Measurements from ENCODE around the gene TTC38. TPM values are rescaled to one million over a fixed set of nuclear protein-coding genes. Genes with fewer than 3 reads are reported as not detected.

Gene TTC38
- total and polyA plus RNA-seq, 2 experiments from 2014 or later, result 21.5 to 27.6 TPM

GRCh38 chr22:46230262-46230901, 37.4 kb upstream of the TTC38 start:
- in situ Hi-C loops (cut with MboI), result no loop called here
- H3K79me2 ChIP-seq (ENCODE audit: insufficient read depth), result no peaks in the 10 kb centered on the region
- H3K9me2 ChIP-seq (ENCODE audit: insufficient read depth), result no peaks in the 10 kb centered on the region
- no peak overlapping the region for H3K4me3 ChIP-seq
- H4K20me1 ChIP-seq (ENCODE audit: insufficient read depth), result no peaks in the 10 kb centered on the region
- peaks cover 19% of the 10 kb centered on the region for H3F3A ChIP-seq (ENCODE audit: insufficient read depth)
- no peaks in the 10 kb centered on the region for H3K9me3 ChIP-seq (ENCODE audit: low read depth)
- H3K27me3 ChIP-seq (replicated peaks; ENCODE audit: insufficient read depth), result no peaks in the 10 kb centered on the region
- no peak overlapping the region for H3K9ac ChIP-seq
- no peak overlapping the region for H3K4me2 ChIP-seq (ENCODE audit: unreplicated experiment)
- TF ChIP-seq EZH2 (IDR thresholded peaks at IDR 0.05; ENCODE audit: insufficient read depth, poor library complexity, severe bottlenecking) (no peak), EZH2phosphoT487 (IDR thresholded peaks at IDR 0.05; ENCODE audit: insufficient read depth, low read depth) (no peak)
- H3K4me1 ChIP-seq (ENCODE audit: insufficient read depth), result peaks cover 10% of the 10 kb centered on the region
- H3K27ac ChIP-seq, result peak overlapping the region; percentile 34; the same call in 1 of the 2 replicates
- WGBS, 2 experiments (ENCODE audit: low coverage in 1 of 2, low lambda C conversion rate in 2 of 2, missing lambda C conversion rate in 2 of 2), result 96 to 97% methylated on average over 13 of the region's 13 CpGs
- no peak overlapping the region for H2AFZ ChIP-seq
- no peaks in the 10 kb centered on the region for H3K36me3 ChIP-seq (ENCODE audit: low read depth)
- DNase-seq, result no peak

- peak; percentile 16 for DNase-seq
Observed at GRCh38 chr22:46233231-46233630, 34.6 kb upstream of the TTC38 start.

GRCh38 chr22:46234969-46235368, 32.8 kb upstream of the TTC38 start:
- Histone ChIP-seq H3K4me2 (ENCODE audit: unreplicated experiment) (no peak overlapping the region), H3K27ac (no peak overlapping the region), H3K4me1 (ENCODE audit: insufficient read depth) (peaks cover under 1% of the 10 kb centered on the region; the same call in 1 of the 2 replicates), H3K27me3 (replicated peaks; ENCODE audit: insufficient read depth) (no peaks in the 10 kb centered on the region), H3K4me3 (no peak overlapping the region), H4K20me1 (ENCODE audit: insufficient read depth) (no peaks in the 10 kb centered on the region), H3K9ac (no peak overlapping the region), H2AFZ (no peak overlapping the region), H3K9me3 (ENCODE audit: low read depth) (no peaks in the 10 kb centered on the region), H3K9me2 (ENCODE audit: insufficient read depth) (no peaks in the 10 kb centered on the region), H3F3A (ENCODE audit: insufficient read depth) (no peaks in the 10 kb centered on the region), H3K79me2 (ENCODE audit: insufficient read depth) (no peaks in the 10 kb centered on the region), H3K36me3 (ENCODE audit: low read depth) (peaks cover 5% of the 10 kb centered on the region; the same call in 1 of the 2 replicates)
- DNase-seq, result no peak
- in situ Hi-C loops (cut with MboI), result no loop called here
- no peak for TF ChIP-seq EZH2phosphoT487 (IDR thresholded peaks at IDR 0.05; ENCODE audit: insufficient read depth, low read depth)
- no peak for TF ChIP-seq EZH2 (IDR thresholded peaks at IDR 0.05; ENCODE audit: insufficient read depth, poor library complexity, severe bottlenecking)
- WGBS, 2 experiments (ENCODE audit: low coverage in 1 of 2, low lambda C conversion rate in 2 of 2, missing lambda C conversion rate in 2 of 2), result 96 to 97% methylated on average over 12 of the region's 12 CpGs

More at GRCh38 chr22:46233231-46233630, 34.6 kb upstream of the TTC38 start:
- Histone ChIP-seq H3F3A (ENCODE audit: insufficient read depth) (peaks cover 16% of the 10 kb centered on the region), H3K4me2 (ENCODE audit: unreplicated experiment) (no peak overlapping the region), H3K4me1 (ENCODE audit: insufficient read depth) (peaks cover 10% of the 10 kb centered on the region), H3K27me3 (replicated peaks; ENCODE audit: insufficient read depth) (no peaks in the 10 kb centered on the region), H3K36me3 (ENCODE audit: low read depth) (peaks cover 5% of the 10 kb centered on the region; the same call in 1 of the 2 replicates), H3K27ac (no peak overlapping the region), H3K9me2 (ENCODE audit: insufficient read depth) (no peaks in the 10 kb centered on the region), H3K4me3 (no peak overlapping the region), H3K9ac (no peak overlapping the region), H3K9me3 (ENCODE audit: low read depth) (no peaks in the 10 kb centered on the region), H4K20me1 (ENCODE audit: insufficient read depth) (no peaks in the 10 kb centered on the region), H3K79me2 (ENCODE audit: insufficient read depth) (no peaks in the 10 kb centered on the region), H2AFZ (no peak overlapping the region)
- 77 to 80% methylated on average over 9 of the region's 9 CpGs for WGBS, 2 experiments (ENCODE audit: low coverage in 1 of 2, low lambda C conversion rate in 2 of 2, missing lambda C conversion rate in 2 of 2)
- in situ Hi-C loops (cut with MboI), result no loop called here
- TF ChIP-seq EZH2 (IDR thresholded peaks at IDR 0.05; ENCODE audit: insufficient read depth, poor library complexity, severe bottlenecking) (no peak), EZH2phosphoT487 (IDR thresholded peaks at IDR 0.05; ENCODE audit: insufficient read depth, low read depth) (no peak)

- Histone ChIP-seq H4K20me1 (ENCODE audit: insufficient read depth) (no peaks in the 10 kb centered on the region), H3K9me2 (ENCODE audit: insufficient read depth) (no peaks in the 10 kb centered on the region), H3K4me2 (ENCODE audit: unreplicated experiment) (no peak overlapping the region), H3K27ac (no peak overlapping the region), H3K4me1 (ENCODE audit: insufficient read depth) (no peaks in the 10 kb centered on the region), H3K9me3 (ENCODE audit: low read depth) (no peaks in the 10 kb centered on the region), H3K9ac (no peak overlapping the region), H3K36me3 (ENCODE audit: low read depth) (peaks cover 5% of the 10 kb centered on the region; the same call in 1 of the 2 replicates), H3K4me3 (no peak overlapping the region), H3K79me2 (ENCODE audit: insufficient read depth) (no peaks in the 10 kb centered on the region), H2AFZ (no peak overlapping the region), H3K27me3 (replicated peaks; ENCODE audit: insufficient read depth) (no peaks in the 10 kb centered on the region), H3F3A (ENCODE audit: insufficient read depth) (peaks cover 4% of the 10 kb centered on the region; the same call in 1 of the 2 replicates)
- in situ Hi-C loops (cut with MboI), result no loop called here
- DNase-seq, result no peak
- 89 to 92% methylated on average over 12 of the region's 12 CpGs for WGBS, 2 experiments (ENCODE audit: low coverage in 1 of 2, low lambda C conversion rate in 2 of 2, missing lambda C conversion rate in 2 of 2)
- no peak for TF ChIP-seq EZH2phosphoT487 (IDR thresholded peaks at IDR 0.05; ENCODE audit: insufficient read depth, low read depth)
- no peak for TF ChIP-seq EZH2 (IDR thresholded peaks at IDR 0.05; ENCODE audit: insufficient read depth, poor library complexity, severe bottlenecking)
Observed at GRCh38 chr22:46237453-46238124, 30.2 kb upstream of the TTC38 start.
